Calu3 (cell line): ENCODE results near the gene PREP. TPM values are rescaled to one million over a fixed set of nuclear protein-coding genes. Genes with fewer than 3 reads are reported as not detected.

Experiments used
- BruUV-seq: library from RNA; stranded (reverse); fragments of 400-500 nt; replicated peaks from 2 replicates; lab custom pipeline; 2021; lab: Mats Ljungman, UMichigan
- CTCF ChIA-PET: fragments of 300-600 bp; sonication (Branson Sonifier 250); formaldehyde crosslinking; loops from one replicate; lab custom pipeline; 2022; ENCODE audit warnings: antibody characterized with exemption; lab: Charles Lee
- DNase-seq: peaks from one replicate; pipeline ENCODE4 v3.0.0; 2022
- H3K27ac Mint-ChIP-seq: one replicate; pipeline ENCODE4 v1.8.0; 2022; ENCODE audit warnings: mixed read lengths; ENCODE audit not compliant: unreplicated experiment
- H3K27me3 Mint-ChIP-seq: one replicate; pipeline ENCODE4 v1.8.0; 2022; ENCODE audit warnings: mixed read lengths; ENCODE audit not compliant: unreplicated experiment
- H3K36me3 Mint-ChIP-seq: one replicate; pipeline ENCODE4 v1.8.0; 2022; ENCODE audit warnings: mild to moderate bottlenecking, moderate library complexity, mixed read lengths; ENCODE audit not compliant: insufficient read depth, unreplicated experiment
- H3K4me1 Mint-ChIP-seq: one replicate; pipeline ENCODE4 v1.8.0; 2022; ENCODE audit warnings: mild to moderate bottlenecking, low read depth, mixed read lengths; ENCODE audit not compliant: unreplicated experiment
- H3K4me3 Mint-ChIP-seq: one replicate; pipeline ENCODE4 v1.8.0; 2022; ENCODE audit warnings: mild to moderate bottlenecking, low read depth, moderate library complexity, mixed read lengths; ENCODE audit not compliant: unreplicated experiment
- H3K9me3 Mint-ChIP-seq: one replicate; pipeline ENCODE4 v1.8.0; 2022; ENCODE audit warnings: low read depth, mixed read lengths; ENCODE audit not compliant: unreplicated experiment
- CTCF ChIP-seq: fragments of 200-600 bp; IDR thresholded peaks from one replicate; pipeline ENCODE4 v1.8.0; 2022; ENCODE audit warnings: antibody characterized with exemption; ENCODE audit not compliant: unreplicated experiment
- intact Hi-C: fragments of 100-400 bp; cut with micrococcal nuclease; formaldehyde crosslinking; loops from one replicate; pipeline ENCODE4 v1.10.0; 2022; ENCODE audit not compliant: unreplicated experiment
- total RNA-seq: library from RNA; stranded (reverse); gene quantifications from 2 replicates; pipeline ENCODE4 v1.2.3, GENCODE V29; 2022

PREP gene
- total RNA-seq, 1 experiment from 2014 or later: 70.4 TPM

GRCh38 chr6:105270511-105270910 lies 132.4 kb downstream of the PREP start:
- H3K4me1 Mint-ChIP-seq: peaks cover 17% of the 10 kb centered on the region
- peaks cover 5% of the 10 kb centered on the region for H3K9me3 Mint-ChIP-seq
- peaks cover 5% of the 10 kb centered on the region for H3K36me3 Mint-ChIP-seq
- CTCF ChIA-PET: no interaction called here
- H3K27ac Mint-ChIP-seq: no peak overlapping the region
- intact Hi-C loops: no loop called here
- DNase-seq: no peak
- no peak overlapping the region for H3K4me3 Mint-ChIP-seq
- TF ChIP-seq CTCF: no peak
- no TSS peak for BruUV-seq
- no peaks in the 10 kb centered on the region for H3K27me3 Mint-ChIP-seq

GRCh38 chr6:105269390-105269789 lies 133.5 kb downstream of the PREP start:
- H3K9me3 Mint-ChIP-seq: peaks cover 5% of the 10 kb centered on the region
- H3K27ac Mint-ChIP-seq: no peak overlapping the region
- TF ChIP-seq CTCF: no peak
- peaks cover 22% of the 10 kb centered on the region for H3K4me1 Mint-ChIP-seq
- no peak overlapping the region for H3K4me3 Mint-ChIP-seq
- CTCF ChIA-PET: no interaction called here
- BruUV-seq: no TSS peak
- peaks cover 5% of the 10 kb centered on the region for H3K36me3 Mint-ChIP-seq
- no peak for DNase-seq
- H3K27me3 Mint-ChIP-seq: no peaks in the 10 kb centered on the region
- intact Hi-C loops: no loop called here

- TF ChIP-seq CTCF: no peak
- H3K27ac Mint-ChIP-seq: no peak overlapping the region
- no peak overlapping the region for H3K4me3 Mint-ChIP-seq
- BruUV-seq: no TSS peak
- H3K4me1 Mint-ChIP-seq: peaks cover 13% of the 10 kb centered on the region
- CTCF ChIA-PET: no interaction called here
- no peaks in the 10 kb centered on the region for H3K36me3 Mint-ChIP-seq
- peaks cover 5% of the 10 kb centered on the region for H3K9me3 Mint-ChIP-seq
- intact Hi-C loops: loop anchor here (5.0 kb wide), 1 partner anchor 82 kb away; the partner anchor contains the start of gene POPDC3
- H3K27me3 Mint-ChIP-seq: no peaks in the 10 kb centered on the region
- no peak for DNase-seq
These were observed 138.9 kb downstream of the PREP start for GRCh38 chr6:105263685-105264610.

- CTCF ChIA-PET: interaction anchor here (0.6 to 1.0 kb wide), 2 partner anchors 13 to 153 kb away, joined by 3 read pairs; no protein-coding TSS in a partner anchor
- Mint-ChIP-seq H3K27me3 (no peaks in the 10 kb centered on the region), H3K4me1 (peaks cover 45% of the 10 kb centered on the region), H3K36me3 (no peaks in the 10 kb centered on the region), H3K9me3 (peaks cover 5% of the 10 kb centered on the region), H3K4me3 (no peak overlapping the region), H3K27ac (no peak overlapping the region)
- BruUV-seq: no TSS peak
- TF ChIP-seq CTCF: no peak
- intact Hi-C loops: loop anchor here (5.0 kb wide), 1 partner anchor 78 kb away; the partner anchor contains the start of gene POPDC3
- no peak for DNase-seq
These were observed 142.7 kb downstream of the PREP start for GRCh38 chr6:105259913-105260889.
